ENCODE measurements around the gene HECW1. TPM values are rescaled to one million over a fixed set of nuclear protein-coding genes. Genes with fewer than 3 reads are reported as not detected.

HECW1 gene
- total and polyA plus RNA-seq, 2 experiments from 2014 or later = 2.0 to 4.8 TPM

DNA sequence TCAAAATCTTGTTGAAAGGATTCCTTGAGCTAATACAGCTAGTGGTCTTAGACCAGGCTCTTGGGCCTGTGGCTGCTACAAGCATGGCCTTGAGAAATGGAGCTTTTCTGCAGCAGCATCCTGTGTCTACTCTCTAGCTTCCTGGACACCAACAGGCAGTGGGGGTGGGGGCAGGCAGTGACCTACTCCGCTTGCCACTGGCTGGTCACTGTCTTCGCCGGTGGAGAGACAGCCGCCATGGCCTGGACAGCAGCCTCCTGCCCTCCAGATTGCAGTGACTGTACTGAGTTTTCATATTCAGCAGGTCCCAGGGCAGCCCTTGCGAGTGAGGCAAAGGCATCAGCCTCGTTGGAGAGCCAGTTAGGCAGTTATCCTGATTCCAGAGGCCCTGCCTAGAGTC is 204.6 kb downstream of the HECW1 start:
- 94 to 100% methylated on average over 6 of the region's 6 CpGs for WGBS, 2 experiments (ENCODE audit: low coverage in 1 of 2, low lambda C conversion rate in 2 of 2, missing lambda C conversion rate in 2 of 2)
- no peak overlapping the region for H3K9ac ChIP-seq
- H3K4me1 ChIP-seq (ENCODE audit: insufficient read depth) = no peaks in the 10 kb centered on the region
- no peak overlapping the region for H3K4me3 ChIP-seq
- no peaks in the 10 kb centered on the region for H3K9me2 ChIP-seq (ENCODE audit: insufficient read depth)
- no peaks in the 10 kb centered on the region for H3K27me3 ChIP-seq (replicated peaks; ENCODE audit: insufficient read depth)
- no peak overlapping the region for H2AFZ ChIP-seq
- TF ChIP-seq EZH2 (IDR thresholded peaks at IDR 0.05; ENCODE audit: insufficient read depth, poor library complexity, severe bottlenecking) = no peak
- TF ChIP-seq EZH2phosphoT487 (IDR thresholded peaks at IDR 0.05; ENCODE audit: insufficient read depth, low read depth) = no peak
- in situ Hi-C loops (cut with MboI) = no loop called here
- no peak overlapping the region for H3K4me2 ChIP-seq (ENCODE audit: unreplicated experiment)
- DNase-seq = no peak
- no peaks in the 10 kb centered on the region for H3K79me2 ChIP-seq (ENCODE audit: insufficient read depth)
- H3K9me3 ChIP-seq (ENCODE audit: low read depth) = no peaks in the 10 kb centered on the region
- H3F3A ChIP-seq (ENCODE audit: insufficient read depth) = no peaks in the 10 kb centered on the region
- no peaks in the 10 kb centered on the region for H3K36me3 ChIP-seq (ENCODE audit: low read depth)
- no peaks in the 10 kb centered on the region for H4K20me1 ChIP-seq (ENCODE audit: insufficient read depth)
- H3K27ac ChIP-seq = no peak overlapping the region

DNA sequence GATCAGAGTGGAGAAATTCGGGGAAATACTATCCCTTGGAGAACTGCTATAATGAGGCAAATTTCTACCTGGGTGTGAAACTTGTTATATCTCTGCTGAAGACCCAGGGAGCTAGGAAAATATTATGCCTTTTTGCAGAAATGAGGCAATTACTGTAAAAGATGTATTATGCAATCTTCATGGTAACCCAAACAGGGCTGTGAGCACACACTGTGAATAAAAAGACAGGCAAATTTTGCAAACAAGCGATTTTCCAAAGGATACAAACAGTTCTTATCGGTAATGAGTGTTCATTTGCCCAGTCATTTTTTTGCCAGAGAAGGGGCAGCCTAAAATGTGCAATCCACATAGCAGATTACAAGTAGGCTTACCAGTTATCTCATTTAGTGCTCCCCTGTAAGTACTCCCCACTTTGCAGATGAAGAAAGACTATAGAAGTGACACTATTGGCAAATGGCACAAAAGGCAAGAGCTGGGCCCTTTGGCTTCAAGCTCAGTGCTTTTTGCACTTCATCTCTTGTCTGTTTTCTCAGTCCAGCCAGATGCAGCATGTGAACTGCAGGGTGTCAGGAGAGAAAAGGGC is 205.8 kb downstream of the HECW1 start:
- Histone ChIP-seq H3K4me3 (no peak overlapping the region), H2AFZ (no peak overlapping the region), H3K9me3 (ENCODE audit: low read depth) (no peaks in the 10 kb centered on the region), H3K27me3 (replicated peaks; ENCODE audit: insufficient read depth) (no peaks in the 10 kb centered on the region), H3K9ac (no peak overlapping the region), H3K4me1 (ENCODE audit: insufficient read depth) (no peaks in the 10 kb centered on the region), H4K20me1 (ENCODE audit: insufficient read depth) (no peaks in the 10 kb centered on the region), H3K4me2 (ENCODE audit: unreplicated experiment) (no peak overlapping the region), H3K36me3 (ENCODE audit: low read depth) (no peaks in the 10 kb centered on the region), H3K27ac (no peak overlapping the region), H3F3A (ENCODE audit: insufficient read depth) (no peaks in the 10 kb centered on the region), H3K79me2 (ENCODE audit: insufficient read depth) (no peaks in the 10 kb centered on the region), H3K9me2 (ENCODE audit: insufficient read depth) (no peaks in the 10 kb centered on the region)
- in situ Hi-C loops (cut with MboI) = no loop called here
- 33 to 38% methylated on average over 3 of the region's 3 CpGs for WGBS, 2 experiments (ENCODE audit: low coverage in 1 of 2, low lambda C conversion rate in 2 of 2, missing lambda C conversion rate in 2 of 2)
- TF ChIP-seq EZH2phosphoT487 (IDR thresholded peaks at IDR 0.05; ENCODE audit: insufficient read depth, low read depth) = no peak
- peak; percentile 34 for DNase-seq

DNA sequence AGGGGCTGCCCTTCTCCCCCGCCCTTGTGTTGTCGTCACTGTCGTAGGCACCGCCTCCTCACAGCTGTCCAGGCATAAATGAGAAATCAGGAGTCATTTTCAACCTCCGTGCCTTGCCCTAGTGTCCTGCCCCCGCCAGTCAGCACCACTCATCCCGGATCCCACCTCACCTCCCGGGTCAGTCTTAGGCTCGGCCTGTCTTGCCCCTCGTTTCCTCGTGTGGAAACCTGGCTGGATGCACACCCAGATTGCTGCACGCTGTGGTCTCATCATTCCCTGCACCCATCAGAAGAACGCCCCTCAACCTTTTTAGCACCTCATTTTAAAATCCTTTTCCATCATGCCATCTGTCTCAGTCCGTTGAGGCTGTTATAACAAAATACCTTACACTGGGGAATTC is 213.1 kb downstream of the HECW1 start:
- H3K27me3 ChIP-seq (replicated peaks; ENCODE audit: insufficient read depth) = no peaks in the 10 kb centered on the region
- no peaks in the 10 kb centered on the region for H3K79me2 ChIP-seq (ENCODE audit: insufficient read depth)
- no peak overlapping the region for H3K27ac ChIP-seq
- WGBS, 2 experiments (ENCODE audit: low coverage in 1 of 2, low lambda C conversion rate in 2 of 2, missing lambda C conversion rate in 2 of 2) = 87 to 89% methylated on average over 14 of the region's 14 CpGs
- no peaks in the 10 kb centered on the region for H4K20me1 ChIP-seq (ENCODE audit: insufficient read depth)
- H3K4me2 ChIP-seq (ENCODE audit: unreplicated experiment) = no peak overlapping the region
- no peaks in the 10 kb centered on the region for H3K36me3 ChIP-seq (ENCODE audit: low read depth)
- no peaks in the 10 kb centered on the region for H3K9me3 ChIP-seq (ENCODE audit: low read depth)
- no peaks in the 10 kb centered on the region for H3K4me1 ChIP-seq (ENCODE audit: insufficient read depth)
- H3K9ac ChIP-seq = no peak overlapping the region
- TF ChIP-seq EZH2 (IDR thresholded peaks at IDR 0.05; ENCODE audit: insufficient read depth, poor library complexity, severe bottlenecking) (no peak), EZH2phosphoT487 (IDR thresholded peaks at IDR 0.05; ENCODE audit: insufficient read depth, low read depth) (no peak)
- no peak for DNase-seq
- H2AFZ ChIP-seq = no peak overlapping the region
- no peaks in the 10 kb centered on the region for H3F3A ChIP-seq (ENCODE audit: insufficient read depth)
- H3K9me2 ChIP-seq (ENCODE audit: insufficient read depth) = no peaks in the 10 kb centered on the region
- no peak overlapping the region for H3K4me3 ChIP-seq
- in situ Hi-C loops (cut with MboI) = no loop called here

DNA sequence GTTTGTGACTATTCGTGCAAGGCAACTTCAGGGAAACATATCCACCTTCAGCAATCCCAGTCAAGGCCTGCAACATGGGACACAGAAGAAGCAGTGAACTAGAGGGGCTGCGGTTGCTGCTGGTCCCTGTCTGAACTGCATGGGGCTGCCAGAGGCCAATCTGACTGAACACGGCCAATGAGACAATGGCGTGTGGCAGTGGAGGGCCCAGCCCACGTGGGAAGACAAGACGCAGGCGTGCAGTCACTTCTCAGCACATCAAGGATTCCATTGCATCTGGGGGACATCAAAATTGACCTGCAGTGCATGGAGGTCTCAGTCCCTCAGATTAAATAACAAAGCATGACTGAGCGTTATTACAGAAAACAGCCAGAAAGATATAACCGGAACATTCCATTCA is 215.9 kb downstream of the HECW1 start:
- no peaks in the 10 kb centered on the region for H3K9me2 ChIP-seq (ENCODE audit: insufficient read depth)
- H3K4me3 ChIP-seq = no peak overlapping the region
- no peaks in the 10 kb centered on the region for H3F3A ChIP-seq (ENCODE audit: insufficient read depth)
- no peak for TF ChIP-seq EZH2 (IDR thresholded peaks at IDR 0.05; ENCODE audit: insufficient read depth, poor library complexity, severe bottlenecking)
- TF ChIP-seq EZH2phosphoT487 (IDR thresholded peaks at IDR 0.05; ENCODE audit: insufficient read depth, low read depth) = no peak
- H3K27ac ChIP-seq = no peak overlapping the region
- DNase-seq = no peak
- H3K4me1 ChIP-seq (ENCODE audit: insufficient read depth) = no peaks in the 10 kb centered on the region
- no peak overlapping the region for H3K4me2 ChIP-seq (ENCODE audit: unreplicated experiment)
- no peaks in the 10 kb centered on the region for H3K27me3 ChIP-seq (replicated peaks; ENCODE audit: insufficient read depth)
- no peaks in the 10 kb centered on the region for H3K36me3 ChIP-seq (ENCODE audit: low read depth)
- 82 to 84% methylated on average over 9 of the region's 9 CpGs for WGBS, 2 experiments (ENCODE audit: low coverage in 1 of 2, low lambda C conversion rate in 2 of 2, missing lambda C conversion rate in 2 of 2)
- in situ Hi-C loops (cut with MboI) = no loop called here
- H3K9me3 ChIP-seq (ENCODE audit: low read depth) = no peaks in the 10 kb centered on the region
- no peak overlapping the region for H3K9ac ChIP-seq
- no peak overlapping the region for H2AFZ ChIP-seq
- H3K79me2 ChIP-seq (ENCODE audit: insufficient read depth) = no peaks in the 10 kb centered on the region
- no peaks in the 10 kb centered on the region for H4K20me1 ChIP-seq (ENCODE audit: insufficient read depth)
